GM19452 (cell line): ENCODE measurements around the gene CCR2.
"Not testable (repeated sequence)": the region's sequence is repeated elsewhere in the genome, so short reads cannot be mapped to it uniquely, and the experiment has no call there.

Source experiments
- ATAC-seq: cut with Tn5 transposase; IDR thresholded peaks from one replicate; pipeline ENCODE4 v1.9.1; 2021; ENCODE audit not compliant: unreplicated experiment

Gene CCR2

DNA sequence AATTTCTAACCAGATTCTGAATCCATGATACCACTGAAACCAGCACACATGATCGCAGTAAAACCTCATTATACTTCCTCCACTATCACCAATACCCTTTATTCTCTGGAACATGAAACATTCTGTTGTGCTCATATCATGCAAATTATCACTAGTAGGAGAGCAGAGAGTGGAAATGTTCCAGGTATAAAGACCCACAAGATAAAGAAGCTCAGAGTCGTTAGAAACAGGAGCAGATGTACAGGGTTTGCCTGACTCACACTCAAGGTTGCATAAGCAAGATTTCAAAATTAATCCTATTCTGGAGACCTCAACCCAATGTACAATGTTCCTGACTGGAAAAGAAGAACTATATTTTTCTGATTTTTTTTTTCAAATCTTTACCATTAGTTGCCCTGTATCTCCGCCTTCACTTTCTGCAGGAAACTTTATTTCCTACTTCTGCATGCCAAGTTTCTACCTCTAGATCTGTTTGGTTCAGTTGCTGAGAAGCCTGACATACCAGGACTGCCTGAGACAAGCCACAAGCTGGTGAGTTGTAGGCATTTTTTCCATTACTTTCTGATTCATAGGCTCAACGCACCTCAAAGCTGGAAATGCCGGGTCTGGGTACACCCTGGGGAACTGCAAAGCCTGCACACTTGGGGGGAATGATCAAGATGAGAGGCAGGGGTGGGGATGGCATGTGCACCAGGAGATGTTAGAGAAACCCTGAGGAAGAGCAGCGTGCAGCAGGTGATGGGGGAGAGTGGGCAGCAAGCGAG lies at the start of gene CCR2:
Gene CCR2 (plus strand): TSS at position 465 of the 764 bp plus-strand sequence. CDS start 3,417 bp downstream, outside the sequence.
- no peak for ATAC-seq

- no peak for ATAC-seq
These were observed 49.2 kb upstream of the CCR2 start for GRCh38 chr3:46304739-46305138.

DNA sequence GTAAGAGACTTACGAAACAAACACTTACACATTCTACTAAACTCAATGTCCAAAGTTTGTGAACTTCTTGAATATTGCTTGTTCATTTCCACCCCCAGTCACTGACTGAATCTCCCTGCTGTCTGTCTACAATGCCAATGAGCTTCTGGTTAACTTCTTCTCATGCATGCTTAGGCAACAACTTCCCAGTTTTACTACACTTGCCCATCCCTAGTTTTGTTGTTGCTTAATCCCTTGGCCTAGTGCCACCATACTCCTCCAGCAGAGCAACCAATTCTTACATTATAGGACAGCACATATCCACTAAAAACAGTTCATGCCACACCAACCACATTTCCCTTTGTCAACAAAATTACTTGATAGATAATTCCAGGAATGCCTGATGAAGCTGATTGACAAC lies 40.9 kb upstream of the CCR2 start:
- no peak for ATAC-seq

- peak; percentile 61 for ATAC-seq
These were observed 39.4 kb upstream of the CCR2 start for GRCh38 chr3:46314517-46314916.

DNA sequence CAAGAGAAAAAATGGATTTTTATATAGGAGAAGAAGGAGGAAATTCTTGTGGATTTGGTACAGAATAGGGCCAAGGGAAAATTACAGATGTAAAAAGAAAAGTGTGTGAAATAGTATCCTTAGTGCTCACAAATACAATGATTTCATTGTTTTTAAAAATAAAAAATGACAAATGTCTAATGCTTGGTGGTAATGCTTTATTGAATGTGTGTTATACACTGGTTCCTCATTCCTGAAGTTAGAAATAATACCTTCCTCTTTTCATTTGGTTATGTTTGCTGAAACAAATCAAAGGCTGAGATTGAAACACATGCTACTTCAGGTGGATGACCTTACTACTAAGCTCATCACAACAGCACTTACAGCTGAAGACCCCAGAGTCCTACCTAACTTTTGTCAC lies 37.7 kb upstream of the CCR2 start:
- ATAC-seq: no peak

DNA sequence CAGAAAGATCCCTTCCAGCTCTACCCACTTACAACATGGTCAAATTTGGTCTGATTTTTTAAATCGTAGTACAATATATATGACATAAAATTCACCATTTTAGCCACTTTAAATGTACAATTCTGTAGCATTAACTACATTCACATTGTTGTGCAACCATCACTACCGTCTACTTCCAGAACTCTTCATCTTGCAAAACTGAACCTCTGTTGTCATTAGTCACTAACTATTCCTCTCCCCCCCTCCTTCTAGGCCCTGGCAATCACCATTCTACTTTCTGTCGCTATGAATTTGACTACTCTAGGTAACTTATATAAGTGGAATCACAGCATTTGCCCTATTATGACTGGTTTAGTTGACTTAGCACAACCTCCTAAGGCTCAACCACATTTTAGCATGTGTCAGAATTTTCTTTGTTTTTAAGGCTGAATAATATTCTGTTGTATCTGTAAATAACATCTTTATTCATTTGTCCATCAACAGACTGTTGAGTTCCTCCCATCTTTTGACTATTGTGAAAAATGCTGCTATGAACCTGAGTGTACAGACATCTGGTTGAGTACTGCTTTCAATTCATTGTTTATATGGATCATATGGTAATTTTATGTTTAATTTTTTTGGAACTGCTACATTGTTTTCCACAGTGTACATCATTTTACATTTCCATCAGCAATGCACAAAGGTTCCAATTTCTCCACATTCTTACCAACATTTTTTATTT lies 35.5 kb upstream of the CCR2 start:
- no peak for ATAC-seq

GRCh38 chr3:46321461-46322104 lies 32.3 kb upstream of the CCR2 start:
- peak; percentile 48 for ATAC-seq

DNA sequence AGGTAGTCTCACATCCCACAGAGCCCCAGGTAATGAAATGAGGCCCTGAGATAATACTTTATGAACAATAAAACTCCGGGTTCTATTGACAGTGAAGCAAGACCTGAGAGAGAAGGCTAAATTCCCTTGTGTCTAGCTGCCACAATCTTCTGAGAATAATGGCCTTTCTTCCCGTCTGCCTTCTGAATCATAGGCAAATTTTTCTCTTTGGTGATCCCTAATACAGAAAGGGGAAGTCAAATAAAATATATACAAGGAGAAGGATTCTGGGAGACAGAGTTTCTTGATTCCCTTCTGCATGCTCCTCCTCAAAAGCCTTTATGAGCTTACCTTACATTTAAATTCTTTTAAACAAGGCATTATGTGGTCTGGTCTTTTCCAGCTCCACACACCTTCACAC lies 29.9 kb upstream of the CCR2 start:
- no peak for ATAC-seq

DNA sequence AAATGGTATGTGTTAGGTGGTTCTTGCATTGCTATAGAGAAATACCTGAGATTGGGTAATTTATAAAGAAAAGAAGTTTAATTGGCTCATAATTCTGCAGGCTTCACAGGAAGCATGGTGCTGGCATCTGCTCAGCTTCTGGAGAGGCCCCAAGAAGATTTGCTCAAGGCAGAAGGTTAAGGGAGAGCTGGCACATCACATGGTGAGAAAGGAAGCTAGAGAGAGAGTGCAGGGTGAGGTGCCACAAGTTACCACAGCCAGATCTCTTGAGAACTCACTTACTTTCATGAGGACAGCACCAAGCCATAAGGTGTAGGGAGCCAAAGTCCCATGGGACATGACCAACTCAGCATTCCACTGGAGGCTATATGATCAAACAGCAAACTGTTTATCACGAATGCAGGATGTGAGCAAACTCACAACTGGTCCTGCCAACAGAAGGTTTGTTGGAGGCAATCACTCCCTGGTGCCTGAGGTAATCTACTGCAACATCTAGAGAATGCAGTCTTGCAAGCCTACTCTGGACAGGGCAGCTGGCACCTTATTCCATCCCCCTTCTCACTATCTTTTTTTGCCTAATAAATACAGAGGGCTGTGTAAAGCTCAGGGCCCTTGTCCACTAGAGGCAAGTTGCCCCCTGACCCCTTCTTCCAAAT lies 28.1 kb upstream of the CCR2 start:
- no peak for ATAC-seq

DNA sequence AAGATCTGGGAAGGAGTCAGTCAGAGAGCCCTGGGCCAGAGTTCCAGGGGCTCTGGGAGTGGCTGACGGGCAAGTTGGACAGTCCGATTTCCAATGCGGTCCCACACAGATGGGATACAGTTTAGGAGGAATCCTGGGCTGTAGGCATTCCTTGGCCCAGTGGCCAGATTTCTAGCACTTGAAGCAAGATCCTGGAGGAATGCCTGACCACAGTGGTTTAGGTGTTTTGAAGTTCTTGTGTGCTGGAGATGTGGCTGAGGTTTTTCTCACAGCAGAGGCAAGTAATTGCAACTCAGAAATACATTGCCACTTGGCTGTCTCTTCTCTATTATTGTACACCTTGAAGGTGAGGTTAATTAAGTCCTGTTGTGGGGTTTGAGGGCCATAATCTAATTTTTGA lies 23.2 kb upstream of the CCR2 start:
- ATAC-seq: not testable (repeated sequence)

- no peak for ATAC-seq
These were observed 19.0 kb upstream of the CCR2 start for GRCh38 chr3:46334741-46335478.

DNA sequence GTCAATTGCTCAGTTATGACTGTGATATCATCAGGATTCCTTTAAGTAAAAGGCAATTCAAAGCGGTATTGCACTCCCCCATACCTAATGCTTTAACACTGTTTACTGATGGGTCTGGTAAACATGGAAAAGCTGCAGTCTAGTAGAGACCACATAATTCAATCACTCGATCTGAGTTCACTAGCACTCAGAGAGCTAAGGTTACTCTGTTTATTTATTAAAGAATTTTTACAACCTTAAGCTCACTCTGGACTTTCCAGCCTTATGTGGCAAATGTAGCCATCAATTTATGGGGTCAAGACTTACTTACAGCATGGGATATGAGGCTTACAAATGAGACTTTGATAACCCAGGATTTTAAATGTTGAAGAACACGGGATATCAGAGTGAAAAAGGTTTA lies 18.4 kb upstream of the CCR2 start:
- no peak for ATAC-seq

DNA sequence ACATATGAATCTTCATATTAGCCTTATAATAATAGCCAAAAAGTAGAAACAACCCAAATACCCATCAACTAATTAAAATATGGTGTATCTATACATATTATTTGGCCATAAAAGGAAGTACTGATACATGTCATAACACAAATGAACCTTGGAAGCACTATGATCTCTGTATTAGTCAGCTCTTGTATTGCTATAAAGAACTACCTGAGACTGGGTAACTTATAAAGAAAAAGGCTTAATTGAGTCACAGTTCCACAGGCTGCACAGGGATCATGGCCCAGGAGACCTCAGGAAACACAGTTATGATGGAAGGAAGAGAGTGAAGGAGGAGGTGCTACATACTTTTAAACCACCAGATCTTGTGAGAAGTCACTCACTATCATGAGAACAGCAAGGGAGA lies 16.0 kb upstream of the CCR2 start:
- ATAC-seq: no peak

GRCh38 chr3:46338840-46339239 lies 15.1 kb upstream of the CCR2 start:
- ATAC-seq: no peak

DNA sequence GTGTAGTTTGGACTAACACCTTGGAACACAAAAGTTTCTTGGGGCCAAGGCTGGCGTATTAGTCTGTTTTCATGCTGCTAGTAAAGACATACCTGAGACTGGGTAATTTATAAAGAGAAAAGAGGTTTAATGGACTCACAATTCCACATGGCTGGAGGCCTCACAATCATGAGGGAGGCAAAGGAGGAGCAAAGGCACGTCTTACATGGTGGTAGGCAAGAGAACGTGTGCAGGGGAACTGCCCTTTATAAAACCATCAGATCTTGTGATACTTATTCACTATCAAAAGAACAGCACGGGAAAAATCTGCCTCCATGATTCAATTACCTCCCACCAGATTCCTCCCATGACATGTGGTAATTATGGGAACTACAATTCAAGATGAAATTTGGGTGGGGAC lies 9.4 kb upstream of the CCR2 start:
- ATAC-seq: no peak

DNA sequence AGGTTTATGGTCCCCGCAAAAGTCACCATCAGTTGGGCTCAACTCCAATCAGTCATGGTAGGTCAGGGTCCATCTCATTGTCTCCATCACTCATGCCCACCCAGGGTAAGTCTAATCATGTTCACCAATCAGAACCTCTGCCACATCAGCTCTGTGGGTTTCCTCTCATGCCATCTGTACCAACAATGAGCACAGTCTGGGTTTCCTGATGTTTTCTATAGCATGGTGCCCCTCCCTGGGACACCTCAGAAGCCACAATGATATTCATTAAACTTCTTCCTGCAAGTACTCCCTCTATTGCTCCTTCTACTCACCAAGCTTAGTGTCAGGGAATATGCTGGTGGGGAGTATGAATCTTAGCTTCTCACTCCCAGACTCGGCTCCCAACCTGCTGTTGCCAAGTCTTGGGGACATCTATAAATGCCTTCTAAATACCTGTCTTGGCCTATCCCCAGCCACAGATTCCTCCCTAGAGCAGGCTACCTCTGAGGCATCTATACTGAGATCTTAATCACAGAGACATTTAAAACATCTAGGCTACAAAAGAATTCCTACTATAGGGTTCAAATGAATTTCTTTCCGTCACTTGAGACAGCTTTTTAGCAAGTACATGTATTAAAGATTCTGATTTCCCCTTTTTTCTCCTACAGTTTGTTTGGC lies 5.0 kb upstream of the CCR2 start:
- ATAC-seq: no peak

DNA sequence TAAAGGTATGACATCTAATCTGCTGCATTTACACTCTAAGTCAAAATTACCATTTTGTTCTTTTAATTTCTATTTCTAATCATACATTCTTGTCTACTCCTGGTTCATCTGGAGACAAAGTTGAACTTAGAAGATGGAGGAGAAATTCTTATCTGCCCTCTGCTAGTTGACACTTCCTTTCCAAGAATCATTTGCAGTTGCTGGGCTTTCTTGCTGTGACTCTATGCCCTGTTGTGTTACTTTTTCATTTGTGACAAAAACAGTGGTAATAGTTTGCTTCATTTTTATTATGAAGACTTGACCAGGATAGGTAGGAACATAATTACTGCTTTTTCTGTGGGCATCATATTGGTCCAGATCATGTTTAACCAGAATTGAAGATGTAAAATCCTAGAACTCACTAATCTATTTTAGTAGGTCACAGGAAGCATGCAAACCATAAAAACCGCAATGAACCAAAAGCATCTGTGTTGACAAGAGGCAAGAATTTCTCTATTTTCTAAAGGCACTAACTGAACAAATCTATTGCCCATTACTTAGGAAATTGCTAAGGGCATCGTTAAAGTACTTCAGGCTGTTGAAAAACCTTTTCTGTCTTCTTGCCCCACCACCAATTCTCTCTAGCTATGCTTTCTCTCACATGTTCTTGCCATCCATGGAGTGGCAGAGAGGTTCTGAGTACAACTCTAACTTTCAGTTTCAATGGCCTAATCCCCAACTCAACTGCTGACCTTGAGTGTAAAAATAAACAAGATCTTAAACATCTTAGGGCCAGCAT lies 4.2 kb upstream of the CCR2 start:
- peak; percentile 84 for ATAC-seq

DNA sequence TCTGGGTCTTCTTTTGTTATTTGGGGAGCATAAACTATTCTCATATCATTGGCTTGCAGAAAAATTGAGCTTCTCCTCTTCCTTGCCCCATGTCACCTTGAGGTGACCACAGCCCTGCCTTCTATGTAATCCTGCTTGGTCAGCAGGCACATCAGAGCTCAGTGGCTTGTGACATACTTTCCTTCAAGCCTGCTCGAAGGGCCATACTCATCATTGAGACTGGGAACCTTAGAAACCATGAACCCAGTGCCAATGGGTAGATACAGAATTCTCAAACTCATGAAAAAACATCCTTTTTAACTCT lies 3.7 kb upstream of the CCR2 start:
- ATAC-seq: peak; percentile 32

GRCh38 chr3:46351646-46352045 lies 2.3 kb upstream of the CCR2 start:
- no peak for ATAC-seq

GRCh38 chr3:46353090-46353489 lies 821 bp upstream of the CCR2 start:
- ATAC-seq: no peak
